Aorta (tissue), 5 donors: ENCODE results near the gene MIP. TPM values are rescaled to one million over a fixed set of nuclear protein-coding genes. Genes with fewer than 3 reads are reported as not detected.
"Not testable (repeated sequence)": the region's sequence is repeated elsewhere in the genome, so short reads cannot be mapped to it uniquely, and the experiment has no call there.

Experiments used
- ATAC-seq: fragments of 200-7000 bp; cut with Tn5 transposase; one replicate; pipeline ENCODE4 v1.9.1; 2022; ENCODE audit warnings: moderate library complexity; ENCODE audit not compliant: low FRiP score
- DNase-seq, 2 donors: peaks; one replicate each; pipeline ENCODE4 v3.0.0-alpha.2; 2020
- H3K27ac ChIP-seq, 2 donors: one replicate each; pipeline ENCODE4 v1.5.1; 2013; ENCODE audit warnings: low read length in 2 of 2, mild to moderate bottlenecking in 2 of 2, moderate library complexity in 2 of 2, control low read depth in 1 of 2, inconsistent platforms in 1 of 2, low read depth in 1 of 2
- H3K27me3 ChIP-seq, 2 donors: one replicate each; pipeline ENCODE4 v1.6.1; 2013; ENCODE audit warnings: control low read depth in 1 of 2, low read length in 1 of 2, mild to moderate bottlenecking in 1 of 2, moderate library complexity in 1 of 2; ENCODE audit not compliant: insufficient read depth in 2 of 2, control insufficient read depth in 1 of 2
- H3K36me3 ChIP-seq, 2 donors: one replicate each; pipeline ENCODE4 v1.6.1; 2013; ENCODE audit warnings: control low read depth in 1 of 2, low read length in 1 of 2, mild to moderate bottlenecking in 1 of 2; ENCODE audit not compliant: insufficient read depth in 2 of 2, control insufficient read depth in 1 of 2
- H3K4me1 ChIP-seq, 2 donors: one replicate each; pipeline ENCODE4 v1.6.1; 2013; ENCODE audit warnings: low read length in 2 of 2, control low read depth in 1 of 2, mild to moderate bottlenecking in 1 of 2, moderate library complexity in 1 of 2; ENCODE audit not compliant: insufficient read depth in 2 of 2, control insufficient read depth in 1 of 2
- H3K4me3 ChIP-seq, 2 donors: one replicate each; pipeline ENCODE4 v1.5.1; 2013; ENCODE audit warnings: low read length in 2 of 2, control low read depth in 1 of 2, mild to moderate bottlenecking in 1 of 2
- H3K9me3 ChIP-seq: one replicate; pipeline ENCODE4 v1.6.1; 2013; ENCODE audit warnings: mild to moderate bottlenecking, low read length; ENCODE audit not compliant: control insufficient read depth
- WGBS, 2 donors: extraction: QIAGEN DNeasy Blood & Tissue Kit; methylation state at CpG; one replicate each; pipeline ENCODE4 v1.1.7; 2013; 5-methylcytosine and 5-hydroxymethylcytosine counted together
- intact Hi-C, 2 donors: fragments of 100-400 bp; cut with DNase I; formaldehyde crosslinking; loops; one replicate each; pipeline versions ENCODE4 v1.14.2 to v1.15.0; 2022
- polyA plus RNA-seq, 2 donors: library from polyadenylated mRNA; stranded (reverse); fragments of 200-250 nt; gene quantifications; one replicate each; pipeline ENCODE4 v1.2.3, GENCODE V29; 2013
- total RNA-seq, 2 donors: library from RNA; stranded (reverse); fragmentation: NEBNext Ultra II Directional; extraction: Animal tissue kit (Norgen Biotek cat#: 25700); gene quantifications; one replicate each; pipeline ENCODE4 v1.2.1, GENCODE V29; 2021
- donor health status: healthy with polysubstance abuse.
- donor health status: Bipolar disorder and iron deficiency.
- donor health status: DM: no; HTN: no; CAD: no.
- donor health status: DM: no; HTN: no; CAD: no.
- donor health status: DM: yes; HTN: yes; CAD: no.

The MIP gene
- total and polyA plus RNA-seq, 4 donors: not detected

DNA sequence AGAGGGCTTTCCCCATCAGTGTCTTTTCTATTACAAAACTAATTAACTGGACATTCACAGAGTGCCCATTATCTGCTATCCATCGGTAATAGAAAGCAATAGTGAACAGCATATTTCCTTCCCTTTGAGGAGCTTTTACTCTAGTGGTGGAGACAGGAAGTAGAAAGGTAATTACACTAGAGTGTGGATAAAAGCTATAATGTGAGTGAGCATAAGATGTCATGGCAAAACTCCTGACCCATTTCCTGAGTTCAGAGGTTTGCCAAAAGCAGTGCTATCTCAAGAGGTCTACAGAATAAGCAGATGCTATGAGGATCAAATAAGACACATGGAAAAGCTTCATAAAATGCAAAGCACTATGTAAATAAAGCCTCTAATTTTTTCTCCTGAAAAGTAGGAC is 29.3 kb downstream of the MIP start:
- Histone ChIP-seq H3K36me3 (peaks cover 0 to 1% of the 10 kb centered on the region in 2 donors), H3K27ac (no peak overlapping the region), H3K4me3 (no peak overlapping the region), H3K9me3 (no peaks in the 10 kb centered on the region), H3K4me1 (no peaks in the 10 kb centered on the region), H3K27me3 (no peaks in the 10 kb centered on the region)
- intact Hi-C loops: no loop called here
- ATAC-seq (no peak), DNase-seq (no peak)
- 89 to 97% methylated on average over 1 of the region's 1 CpG for WGBS, 2 donors

DNA sequence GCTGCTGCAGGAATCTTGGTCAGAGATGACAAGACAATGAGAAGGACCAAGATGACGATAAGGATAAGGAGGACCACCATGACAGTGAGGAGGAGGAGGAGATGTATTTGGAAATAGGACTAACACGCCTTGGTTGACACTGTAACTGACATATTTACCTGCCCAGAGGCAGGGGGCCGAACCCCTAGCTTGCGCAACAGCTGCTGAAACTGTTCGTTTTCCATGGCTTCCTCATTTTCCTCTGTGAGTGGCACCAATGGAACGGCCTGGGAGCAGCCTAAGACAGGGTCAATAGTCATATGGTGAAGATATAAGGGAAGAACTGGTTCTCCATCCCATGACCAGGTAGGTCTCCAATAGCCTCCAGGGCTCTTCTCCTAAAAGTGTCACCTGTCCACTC is 34.0 kb downstream of the MIP start:
- Histone ChIP-seq H3K27ac (no peak overlapping the region), H3K4me1 (no peaks in the 10 kb centered on the region), H3K4me3 (no peak overlapping the region), H3K9me3 (no peaks in the 10 kb centered on the region), H3K27me3 (no peaks in the 10 kb centered on the region), H3K36me3 (peaks cover 0 to 3% of the 10 kb centered on the region in 2 donors)
- ATAC-seq (no peak), DNase-seq (no peak)
- intact Hi-C loops: no loop called here
- WGBS, 2 donors: 90 to 91% methylated on average over 6 of the region's 6 CpGs

DNA sequence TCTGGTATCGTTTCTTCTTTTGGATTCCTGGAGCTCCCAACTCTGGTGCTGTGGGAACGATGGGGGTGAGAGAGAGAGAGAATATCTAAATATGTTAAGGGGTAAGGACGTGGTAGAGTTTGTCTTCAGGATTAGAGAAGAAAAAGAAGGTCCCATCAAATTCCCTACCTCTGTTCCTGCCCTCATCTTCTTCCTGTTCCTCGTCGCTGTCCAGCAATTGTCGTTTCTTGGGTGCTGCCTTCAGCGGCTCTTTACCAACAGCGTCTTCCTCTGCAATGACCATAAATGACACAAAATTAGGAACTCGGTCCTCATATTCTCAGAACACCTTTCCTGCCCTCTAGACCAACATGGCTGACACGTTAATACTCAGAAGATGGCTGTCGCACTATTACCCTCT is 36.7 kb downstream of the MIP start:
- ATAC-seq (no peak), DNase-seq (no peak)
- intact Hi-C loops: no loop called here
- no peaks in the 10 kb centered on the region for H3K9me3 ChIP-seq
- no peak overlapping the region for H3K4me3 ChIP-seq
- peaks cover 0 to 1% of the 10 kb centered on the region in 2 donors for H3K36me3 ChIP-seq
- WGBS, 2 donors: 95% methylated on average over 11 of the region's 11 CpGs
- no peaks in the 10 kb centered on the region for H3K4me1 ChIP-seq
- H3K27ac ChIP-seq: no peak overlapping the region
- no peaks in the 10 kb centered on the region for H3K27me3 ChIP-seq

DNA sequence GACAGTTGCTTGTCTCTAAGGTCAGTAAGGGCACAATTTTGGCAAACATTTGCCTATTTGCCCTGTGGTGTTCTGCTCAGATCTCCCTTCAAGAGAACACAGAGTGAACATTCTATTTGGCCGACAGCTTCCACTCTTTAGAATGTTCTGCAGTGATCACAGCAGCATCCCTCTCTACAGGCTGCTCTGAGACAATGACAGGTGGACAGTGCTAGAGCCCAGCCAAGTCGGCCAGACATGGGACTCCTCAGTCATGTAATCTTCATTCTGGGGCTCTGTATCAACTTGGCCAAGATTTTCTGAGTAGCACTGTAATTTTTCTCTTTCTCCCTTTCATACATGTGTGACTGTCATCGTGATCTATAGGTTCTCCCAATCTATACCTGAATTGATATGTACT is 40.1 kb downstream of the MIP start:
- ATAC-seq (no peak), DNase-seq (no peak)
- no peak overlapping the region for H3K27ac ChIP-seq
- H3K36me3 ChIP-seq: peaks cover 0 to 1% of the 10 kb centered on the region in 2 donors
- intact Hi-C loops: no loop called here
- H3K4me1 ChIP-seq: no peaks in the 10 kb centered on the region
- no peaks in the 10 kb centered on the region for H3K9me3 ChIP-seq
- H3K27me3 ChIP-seq: no peaks in the 10 kb centered on the region
- WGBS, 2 donors: 95% methylated on average over 3 of the region's 3 CpGs
- H3K4me3 ChIP-seq: no peak overlapping the region

DNA sequence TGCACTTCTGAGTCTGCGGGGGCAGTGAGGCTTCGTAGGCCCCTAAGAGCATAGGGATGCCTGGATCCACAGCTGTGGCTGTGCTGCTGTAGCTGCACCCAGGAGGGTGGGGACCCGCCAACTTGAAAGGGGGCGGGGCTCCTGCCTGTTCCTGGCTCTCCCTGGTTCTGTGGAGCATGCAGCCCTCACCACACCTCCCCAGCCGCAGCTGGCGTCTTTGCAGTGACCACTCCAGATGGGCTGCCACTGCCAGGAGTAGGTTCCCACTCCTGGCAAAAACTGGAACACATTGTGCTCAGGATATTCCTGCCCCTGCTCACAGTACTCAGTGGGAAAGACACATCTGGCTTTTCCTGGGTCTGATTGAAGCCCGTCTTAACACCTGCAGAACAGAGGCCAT is 41.1 kb downstream of the MIP start:
- Histone ChIP-seq H3K36me3 (peaks cover 0 to 1% of the 10 kb centered on the region in 2 donors), H3K4me1 (no peaks in the 10 kb centered on the region), H3K27me3 (no peaks in the 10 kb centered on the region), H3K4me3 (no peak overlapping the region), H3K9me3 (no peaks in the 10 kb centered on the region), H3K27ac (no peak overlapping the region)
- ATAC-seq (no peak), DNase-seq (no peak)
- intact Hi-C loops: no loop called here
- WGBS, 2 donors: 88 to 91% methylated on average over 7 of the region's 7 CpGs

DNA sequence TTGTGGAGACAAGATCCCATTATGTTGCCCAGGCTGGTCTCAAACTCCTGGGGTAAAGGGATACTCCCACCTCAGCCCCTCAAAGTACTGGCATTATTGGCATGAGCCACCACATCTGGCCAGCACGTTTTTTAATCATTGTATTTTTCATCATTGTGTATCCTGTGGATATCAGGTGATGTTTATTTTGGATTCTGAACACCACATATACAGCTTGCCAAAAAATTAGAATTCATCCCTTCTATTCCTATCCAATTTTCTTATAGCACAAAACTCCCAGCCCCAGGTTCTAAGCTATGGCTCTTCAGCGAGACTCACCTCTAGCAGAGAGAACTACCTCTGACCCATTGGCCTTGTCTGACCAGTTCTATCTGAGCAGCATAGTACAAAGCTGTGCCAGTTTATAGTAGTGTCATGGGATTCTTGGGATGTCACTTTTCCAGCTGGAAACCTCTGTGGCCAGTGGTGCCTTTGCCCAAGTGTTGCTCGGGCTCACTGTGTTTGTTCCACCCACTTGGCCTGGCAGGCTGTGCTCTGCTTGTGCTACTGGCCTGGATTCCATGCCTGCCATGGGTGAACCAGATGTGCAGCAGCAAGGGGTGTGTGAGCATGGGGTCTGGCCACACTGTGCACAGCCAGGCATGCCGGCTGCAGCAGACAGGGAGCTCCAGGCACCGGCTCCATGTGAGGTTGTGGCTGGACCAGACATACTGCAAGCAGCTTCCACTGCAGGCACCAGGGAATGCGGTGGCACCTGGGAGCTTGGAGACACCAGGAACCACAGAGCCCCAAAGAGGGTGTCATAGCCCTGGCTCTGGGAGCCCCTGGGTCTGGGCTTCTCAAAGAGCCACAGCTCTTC is 42.4 kb downstream of the MIP start:
- Histone ChIP-seq H3K9me3 (no peaks in the 10 kb centered on the region), H3K36me3 (no peaks in the 10 kb centered on the region), H3K4me3 (no peak overlapping the region), H3K27me3 (no peaks in the 10 kb centered on the region), H3K27ac (no peak overlapping the region), H3K4me1 (no peaks in the 10 kb centered on the region)
- intact Hi-C loops: no loop called here
- DNase-seq: no peak
- no peak for ATAC-seq
- WGBS, 2 donors: 58 to 63% methylated on average over 6 of the region's 6 CpGs

DNA sequence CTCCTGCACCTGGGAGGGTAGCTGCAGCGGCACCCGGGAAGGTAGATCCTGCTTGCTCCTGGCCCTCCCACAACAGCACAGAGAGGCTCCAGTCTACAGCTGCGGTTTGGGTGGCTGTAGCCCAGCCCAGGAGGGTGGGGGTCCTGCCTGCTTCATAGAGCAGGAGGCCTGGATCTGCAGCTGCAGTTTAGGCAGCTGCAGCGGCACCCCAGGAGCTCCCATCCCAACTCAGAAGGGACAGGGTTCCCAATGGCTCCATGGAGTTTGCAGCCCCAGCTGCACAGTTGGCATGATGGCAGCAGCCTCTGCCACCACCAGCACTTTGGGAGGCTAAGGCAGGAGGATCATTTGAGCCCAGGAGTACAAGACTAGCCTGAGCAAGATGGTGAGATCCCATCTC is 43.7 kb downstream of the MIP start:
- H3K27ac ChIP-seq: no peak overlapping the region
- 94% methylated on average over 4 of the region's 4 CpGs for WGBS, 2 donors
- H3K27me3 ChIP-seq: no peaks in the 10 kb centered on the region
- no peaks in the 10 kb centered on the region for H3K36me3 ChIP-seq
- intact Hi-C loops: no loop called here
- no peak overlapping the region for H3K4me3 ChIP-seq
- ATAC-seq: no peak
- no peaks in the 10 kb centered on the region for H3K4me1 ChIP-seq
- no peaks in the 10 kb centered on the region for H3K9me3 ChIP-seq
- DNase-seq: no peak

DNA sequence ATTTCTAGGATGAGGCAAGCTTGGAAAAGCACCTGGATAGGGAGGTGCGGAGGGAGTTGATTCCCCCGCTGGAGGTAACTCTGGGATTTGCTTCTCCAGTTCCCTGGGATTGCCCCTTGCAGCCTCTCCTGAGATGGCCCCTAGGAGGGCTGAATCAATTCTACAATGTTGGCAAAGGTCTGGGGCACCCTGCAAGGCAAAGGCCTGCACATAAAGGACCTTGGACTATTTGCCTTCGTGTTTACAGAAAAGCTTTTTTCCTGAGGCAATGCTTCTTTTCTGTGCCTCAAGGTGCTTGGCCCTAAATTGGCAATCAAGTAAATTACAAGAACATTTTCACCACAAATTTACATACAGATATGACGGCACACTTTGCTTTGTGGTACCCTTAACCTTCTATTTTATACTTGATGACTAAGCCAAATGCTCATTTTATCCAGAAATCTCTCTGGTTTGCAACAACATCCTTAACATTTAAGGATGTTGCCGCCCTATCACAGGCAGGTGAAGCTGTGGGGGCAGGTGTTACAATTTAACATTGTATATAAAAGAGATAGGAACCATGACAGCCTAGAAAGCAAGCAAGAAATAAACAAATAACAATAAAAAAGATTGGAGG is 45.5 kb downstream of the MIP start:
- WGBS, 2 donors: 93 to 95% methylated on average over 5 of the region's 5 CpGs
- no peak for ATAC-seq
- intact Hi-C loops: no loop called here

DNA sequence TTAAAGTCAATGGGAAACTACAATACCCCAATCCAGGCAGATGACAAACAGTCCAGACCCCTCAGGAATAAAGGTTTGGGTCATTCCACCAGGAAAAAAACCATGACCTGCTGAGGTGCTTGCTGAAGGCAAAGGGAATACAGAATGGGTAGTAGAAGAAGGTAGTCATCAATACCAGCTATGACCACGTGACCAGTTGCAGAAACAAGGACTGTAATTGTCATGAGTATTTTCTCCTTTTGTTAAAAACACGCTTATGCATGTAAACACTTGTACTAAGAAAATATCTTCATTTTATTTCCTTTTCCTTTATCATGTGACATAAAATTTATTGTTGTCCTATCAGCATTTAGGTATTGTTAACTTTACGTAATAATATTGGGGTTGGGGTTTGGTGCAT is 50.2 kb downstream of the MIP start:
- H3K36me3 ChIP-seq, ATAC-seq: not testable (repeated sequence)

More for the DNA sequence above, 45.5 kb downstream of the MIP start:
- H3K4me3 ChIP-seq: no peak overlapping the region
- no peaks in the 10 kb centered on the region for H3K4me1 ChIP-seq
- H3K36me3 ChIP-seq: no peaks in the 10 kb centered on the region
- H3K9me3 ChIP-seq: no peaks in the 10 kb centered on the region
- H3K27ac ChIP-seq: no peak overlapping the region
- no peak for DNase-seq
- H3K27me3 ChIP-seq: no peaks in the 10 kb centered on the region

More for the DNA sequence above, 50.2 kb downstream of the MIP start:
- H3K27me3 ChIP-seq, intact Hi-C loops, H3K4me1 ChIP-seq, DNase-seq, H3K4me3 ChIP-seq, H3K9me3 ChIP-seq, H3K27ac ChIP-seq: not testable (repeated sequence)
- 88 to 94% methylated on average over 3 of the region's 3 CpGs for WGBS, 2 donors
